Mucosa of stomach (tissue), 1 donor: ENCODE data around the gene PDZD2.
"Not testable (repeated sequence)": the region's sequence is repeated elsewhere in the genome, so short reads cannot be mapped to it uniquely, and the experiment has no call there.

Experiments used
- H3K27me3 ChIP-seq: one replicate; pipeline ENCODE4 v1.7.0; 2013; ENCODE audit warnings: mild to moderate bottlenecking, low read length; ENCODE audit not compliant: control insufficient read depth, insufficient read depth
- H3K36me3 ChIP-seq: one replicate; pipeline ENCODE4 v1.7.0; 2013; ENCODE audit warnings: low read length; ENCODE audit not compliant: control insufficient read depth, insufficient read depth
- H3K4me1 ChIP-seq: one replicate; pipeline ENCODE4 v1.7.0; 2013; ENCODE audit warnings: mild to moderate bottlenecking, low read length; ENCODE audit not compliant: control insufficient read depth, insufficient read depth
- H3K4me3 ChIP-seq: one replicate; pipeline ENCODE4 v1.7.0; 2013; ENCODE audit warnings: low read length
- H3K9ac ChIP-seq: one replicate; pipeline ENCODE4 v1.7.0; 2013; ENCODE audit warnings: mild to moderate bottlenecking, low read length, moderate library complexity
- H3K9me3 ChIP-seq: one replicate; pipeline ENCODE4 v1.7.0; 2013; ENCODE audit warnings: mild to moderate bottlenecking, low read length, moderate library complexity; ENCODE audit not compliant: control insufficient read depth
- donor health status: Pancreatic carcinoma.

PDZD2 gene

GRCh38 chr5:31671339-31671741 is 32.4 kb downstream of the PDZD2 start:
- Histone ChIP-seq H3K4me1 (no peaks in the 10 kb centered on the region), H3K4me3 (no peak overlapping the region), H3K9me3 (no peaks in the 10 kb centered on the region), H3K9ac (no peak overlapping the region), H3K27me3 (no peaks in the 10 kb centered on the region), H3K36me3 (no peaks in the 10 kb centered on the region)

- Histone ChIP-seq H3K9me3 (no peaks in the 10 kb centered on the region), H3K36me3 (no peaks in the 10 kb centered on the region), H3K4me1 (no peaks in the 10 kb centered on the region), H3K4me3 (no peak overlapping the region), H3K9ac (no peak overlapping the region), H3K27me3 (no peaks in the 10 kb centered on the region)
These were observed 35.5 kb downstream of the PDZD2 start for GRCh38 chr5:31674371-31674951.

- H3K36me3 ChIP-seq, result no peaks in the 10 kb centered on the region
- H3K4me1 ChIP-seq, result no peaks in the 10 kb centered on the region
- no peaks in the 10 kb centered on the region for H3K9me3 ChIP-seq
- H3K4me3 ChIP-seq, result no peak overlapping the region
- H3K9ac ChIP-seq, result no peak overlapping the region
- H3K27me3 ChIP-seq, result no peaks in the 10 kb centered on the region
These were observed 36.5 kb downstream of the PDZD2 start for GRCh38 chr5:31675472-31675871.

- Histone ChIP-seq H3K4me1 (no peaks in the 10 kb centered on the region), H3K4me3 (no peak overlapping the region), H3K9me3 (no peaks in the 10 kb centered on the region), H3K9ac (no peak overlapping the region), H3K27me3 (no peaks in the 10 kb centered on the region), H3K36me3 (no peaks in the 10 kb centered on the region)
These were observed 39.2 kb downstream of the PDZD2 start for GRCh38 chr5:31678180-31678579.

GRCh38 chr5:31680528-31680927 is 41.6 kb downstream of the PDZD2 start:
- no peaks in the 10 kb centered on the region for H3K9me3 ChIP-seq
- no peaks in the 10 kb centered on the region for H3K36me3 ChIP-seq
- H3K4me3 ChIP-seq, result no peak overlapping the region
- no peaks in the 10 kb centered on the region for H3K27me3 ChIP-seq
- no peaks in the 10 kb centered on the region for H3K4me1 ChIP-seq
- no peak overlapping the region for H3K9ac ChIP-seq

GRCh38 chr5:31682025-31682424 is 43.1 kb downstream of the PDZD2 start:
- H3K9ac ChIP-seq, result no peak overlapping the region
- H3K4me3 ChIP-seq, result no peak overlapping the region
- H3K36me3 ChIP-seq, result no peaks in the 10 kb centered on the region
- no peaks in the 10 kb centered on the region for H3K9me3 ChIP-seq
- H3K27me3 ChIP-seq, result no peaks in the 10 kb centered on the region
- H3K4me1 ChIP-seq, result no peaks in the 10 kb centered on the region

- H3K9me3 ChIP-seq, result no peaks in the 10 kb centered on the region
- no peaks in the 10 kb centered on the region for H3K4me1 ChIP-seq
- H3K4me3 ChIP-seq, result no peak overlapping the region
- no peak overlapping the region for H3K9ac ChIP-seq
- no peaks in the 10 kb centered on the region for H3K27me3 ChIP-seq
- H3K36me3 ChIP-seq, result no peaks in the 10 kb centered on the region
These were observed 43.9 kb downstream of the PDZD2 start for GRCh38 chr5:31682851-31683250.

GRCh38 chr5:31688515-31689092 is 49.7 kb downstream of the PDZD2 start:
- no peaks in the 10 kb centered on the region for H3K27me3 ChIP-seq
- H3K36me3 ChIP-seq, result no peaks in the 10 kb centered on the region
- no peaks in the 10 kb centered on the region for H3K4me1 ChIP-seq
- no peak overlapping the region for H3K9ac ChIP-seq
- no peaks in the 10 kb centered on the region for H3K9me3 ChIP-seq
- no peak overlapping the region for H3K4me3 ChIP-seq

- H3K9me3 ChIP-seq, H3K4me3 ChIP-seq: not testable (repeated sequence)
These were observed 52.5 kb downstream of the PDZD2 start for GRCh38 chr5:31691408-31691807.

GRCh38 chr5:31692561-31693221 is 53.8 kb downstream of the PDZD2 start:
- H3K4me3 ChIP-seq, result no peak overlapping the region
- no peaks in the 10 kb centered on the region for H3K4me1 ChIP-seq
- no peak overlapping the region for H3K9ac ChIP-seq
- no peaks in the 10 kb centered on the region for H3K27me3 ChIP-seq
- H3K9me3 ChIP-seq, result no peaks in the 10 kb centered on the region
- H3K36me3 ChIP-seq, result no peaks in the 10 kb centered on the region

More at GRCh38 chr5:31691408-31691807, 52.5 kb downstream of the PDZD2 start:
- not testable (repeated sequence) for H3K36me3 ChIP-seq, H3K9ac ChIP-seq, H3K27me3 ChIP-seq, H3K4me1 ChIP-seq

GRCh38 chr5:31698673-31699072 is 59.7 kb downstream of the PDZD2 start:
- no peaks in the 10 kb centered on the region for H3K36me3 ChIP-seq
- no peaks in the 10 kb centered on the region for H3K4me1 ChIP-seq
- no peaks in the 10 kb centered on the region for H3K27me3 ChIP-seq
- H3K9me3 ChIP-seq, result no peaks in the 10 kb centered on the region
- H3K4me3 ChIP-seq, result no peak overlapping the region
- H3K9ac ChIP-seq, result no peak overlapping the region

GRCh38 chr5:31701642-31702299 is 62.8 kb downstream of the PDZD2 start:
- Histone ChIP-seq H3K36me3 (no peaks in the 10 kb centered on the region), H3K4me1 (peaks cover 4% of the 10 kb centered on the region), H3K4me3 (no peak overlapping the region), H3K9me3 (no peaks in the 10 kb centered on the region), H3K27me3 (no peaks in the 10 kb centered on the region), H3K9ac (no peak overlapping the region)
